Fibroblast of skin of abdomen (primary cell): Measurements from ENCODE around the gene TLR9.
A peak's percentile ranks its signal among the peaks of the same experiment; 100 is the strongest.

Experiments
- DNase-seq: peaks from one replicate; pipeline ENCODE4 v3.0.0-alpha.2; 2013

The TLR9 gene

DNA sequence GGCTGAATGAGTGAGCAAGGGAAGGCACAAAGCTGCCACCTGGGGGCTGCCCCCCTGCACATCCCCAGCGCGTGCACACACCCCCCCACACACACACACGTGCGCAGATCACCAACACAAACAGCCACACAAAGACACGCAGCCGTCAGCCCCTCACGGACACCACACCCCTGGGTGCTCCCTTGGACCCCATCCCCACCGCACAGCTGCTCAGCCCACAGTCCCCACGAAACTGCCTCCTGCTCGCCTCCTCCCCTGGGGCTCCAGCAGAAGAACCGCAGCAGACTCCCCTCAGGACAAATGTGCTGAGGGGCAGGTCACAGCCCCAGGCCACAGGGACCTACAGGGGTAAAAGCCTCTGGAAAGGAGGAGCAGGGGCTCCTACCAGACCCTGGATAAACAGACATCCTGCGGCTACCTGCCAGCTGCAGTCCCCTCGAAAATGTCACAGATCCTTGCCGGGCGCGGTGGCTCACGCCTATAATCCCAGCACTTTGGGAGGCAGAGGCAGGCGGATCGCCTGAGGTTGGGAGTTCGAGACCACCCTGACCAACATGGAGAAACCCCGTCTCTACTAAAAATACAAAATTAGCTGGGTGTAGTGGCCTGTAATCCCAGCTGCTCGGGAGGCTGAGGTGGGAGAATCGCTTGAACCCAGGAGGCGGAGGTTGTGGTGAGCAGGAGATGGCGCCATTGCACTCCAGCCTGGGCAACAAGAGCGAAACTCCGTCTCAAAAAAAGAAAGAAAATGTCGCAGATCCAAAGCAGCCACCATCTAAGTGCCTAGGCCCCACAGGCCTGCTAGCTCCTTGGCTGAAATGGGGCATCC lies 7.0 kb upstream of the TLR9 start:
- no peak for DNase-seq

DNA sequence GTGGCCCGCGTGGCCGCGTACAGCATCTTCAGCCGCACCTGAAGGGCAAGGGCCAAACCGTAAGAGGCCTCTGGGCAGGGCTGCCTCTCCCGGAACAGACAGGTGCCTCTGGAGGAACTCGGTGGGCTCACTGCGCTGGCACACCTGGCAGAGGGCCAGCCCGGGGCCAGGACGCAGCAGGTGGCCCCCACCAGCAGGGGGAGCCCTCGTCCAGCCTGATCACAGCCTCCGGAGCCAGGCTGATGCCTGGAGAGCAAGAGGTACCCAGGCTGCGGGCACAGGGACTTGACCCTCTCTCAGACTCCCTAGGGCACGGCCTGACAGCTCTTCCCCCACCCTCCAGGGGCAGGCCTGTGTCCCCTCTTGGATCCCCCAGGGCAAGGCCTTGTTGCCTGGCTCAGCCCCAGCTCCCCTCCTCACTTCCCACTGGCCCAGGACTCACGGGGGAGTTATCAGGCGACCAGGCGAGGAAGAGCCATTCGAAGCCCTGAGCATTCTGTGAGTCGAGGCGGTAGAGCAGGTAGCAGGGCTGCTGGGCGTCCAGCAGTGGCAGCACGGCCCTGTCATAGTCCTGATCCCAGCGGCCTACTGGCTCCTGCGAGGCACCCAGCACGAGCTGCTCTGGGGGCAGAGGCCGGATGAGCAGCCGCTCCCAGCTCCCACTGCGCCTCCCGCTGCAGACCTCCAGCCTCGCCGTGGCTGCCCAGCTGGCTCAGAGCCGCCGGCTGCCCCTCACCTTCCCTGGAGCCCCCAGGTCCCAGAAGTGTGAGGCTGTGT lies 6.2 kb upstream of the TLR9 start:
- peak; percentile 35 for DNase-seq

DNA sequence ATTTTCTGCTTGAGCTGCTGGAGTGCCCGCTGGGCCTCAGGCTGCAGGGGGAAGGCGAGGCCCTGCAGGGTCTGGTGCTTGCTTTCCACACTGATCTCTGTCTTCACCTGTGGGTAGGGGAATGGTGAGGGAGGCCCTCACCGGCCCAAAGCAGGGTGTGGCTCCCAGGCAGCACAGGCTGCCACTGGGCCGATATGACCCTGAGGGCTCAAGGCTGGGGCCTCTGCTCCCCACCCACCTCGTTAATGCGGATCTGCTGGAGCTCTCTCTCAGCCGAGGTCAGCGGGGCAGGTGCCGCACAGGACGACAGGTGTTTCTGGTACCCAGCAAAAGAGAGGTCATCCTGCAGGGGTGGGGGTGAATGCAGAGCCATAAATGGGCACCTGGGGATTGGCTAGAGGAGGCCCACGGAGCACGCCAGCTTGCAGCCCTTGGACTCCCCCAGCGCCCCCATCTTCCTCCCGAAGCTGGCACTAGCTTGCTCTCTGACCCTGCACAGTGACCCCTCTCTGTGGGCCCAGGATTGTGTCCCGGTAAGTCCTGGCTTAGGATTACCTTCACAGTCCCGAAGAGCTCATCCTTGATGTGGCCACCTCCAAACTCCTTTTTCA lies 5.5 kb upstream of the TLR9 start:
- DNase-seq = no peak

DNA sequence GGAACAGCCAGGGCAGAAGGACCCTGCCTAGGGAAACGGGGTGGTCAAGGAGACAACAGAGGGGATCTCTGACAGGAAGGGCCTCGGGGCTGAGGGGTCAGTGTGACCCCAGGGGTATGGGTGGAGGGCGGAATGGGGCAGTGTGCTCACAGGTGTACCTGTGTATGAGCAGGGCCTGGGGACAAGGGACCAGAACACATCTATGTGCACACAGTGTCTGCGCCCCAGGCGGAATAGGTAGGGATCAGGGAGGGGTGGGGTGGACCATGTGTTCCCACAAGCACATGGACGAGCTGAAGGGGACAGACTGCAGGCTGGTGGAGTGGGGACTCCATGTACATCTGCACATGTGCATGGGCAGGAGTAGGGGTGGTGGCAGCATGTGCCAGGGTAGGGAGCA lies 5.0 kb upstream of the TLR9 start:
- no peak for DNase-seq

DNA sequence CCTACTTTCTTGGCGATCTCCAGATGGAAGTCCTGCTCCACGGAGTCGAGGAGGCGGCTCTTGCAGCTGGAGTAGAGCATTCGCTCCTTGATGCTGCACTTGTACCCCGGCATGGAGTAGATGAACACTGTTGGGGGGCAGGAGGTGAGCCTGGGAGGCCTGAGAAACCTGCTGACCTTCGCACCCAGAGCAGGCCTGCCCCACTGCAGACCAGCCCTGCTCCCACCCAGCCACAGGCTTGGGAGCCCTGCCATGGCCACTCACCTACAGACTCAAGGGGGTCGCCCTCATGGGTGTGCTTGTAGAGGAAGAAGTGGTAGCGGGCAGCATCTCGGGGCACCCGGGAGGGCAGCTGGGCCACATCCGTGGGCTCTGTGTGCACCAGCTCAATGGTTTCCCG lies 4.2 kb upstream of the TLR9 start:
- no peak for DNase-seq

DNA sequence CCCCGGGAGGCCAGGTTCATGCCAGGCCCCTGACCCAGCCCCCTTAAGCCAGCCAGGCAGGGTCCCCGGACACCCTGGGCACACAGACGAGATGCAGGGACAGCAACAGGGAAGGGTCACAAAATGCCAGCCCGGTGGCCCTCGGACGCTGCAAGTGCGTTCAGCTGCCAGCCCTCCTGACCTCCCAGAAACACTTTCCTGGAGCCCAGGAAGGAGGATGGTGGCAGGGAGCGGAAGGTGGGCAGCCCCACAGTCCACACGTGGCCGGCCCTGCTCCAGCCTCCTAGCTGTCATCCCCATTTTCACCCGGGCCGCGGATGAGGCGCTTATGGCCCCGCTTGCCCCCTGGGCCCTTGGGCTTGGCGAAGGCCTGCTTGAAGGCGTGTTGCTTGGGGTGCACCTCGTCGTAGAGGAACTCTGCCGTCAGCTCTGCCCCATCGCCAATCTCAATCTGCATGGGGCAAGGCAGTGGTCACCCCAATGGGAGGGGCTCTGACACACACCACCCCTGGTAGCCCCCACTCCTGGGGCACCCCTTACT lies 3.4 kb upstream of the TLR9 start:
- DNase-seq = no peak

DNA sequence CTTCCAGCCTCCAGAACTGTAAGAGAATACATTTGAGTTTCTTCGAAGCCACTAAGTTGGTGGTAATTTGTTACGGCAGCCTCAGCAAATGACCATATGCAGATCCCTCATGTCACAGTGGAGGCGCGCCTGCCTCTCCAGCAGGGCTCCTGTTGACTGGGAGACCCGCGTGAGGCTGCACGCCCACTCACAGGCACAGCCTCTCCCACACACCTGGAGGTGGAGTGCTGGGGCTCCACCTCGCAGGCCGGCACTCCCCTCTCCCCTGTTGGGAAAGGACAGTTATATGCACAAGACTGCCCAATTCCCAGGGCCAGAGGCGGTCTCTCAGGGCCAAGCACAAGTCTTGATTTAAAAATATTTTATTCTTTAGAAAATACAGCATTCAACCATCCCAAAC lies 2.8 kb upstream of the TLR9 start:
- DNase-seq = no peak

DNA sequence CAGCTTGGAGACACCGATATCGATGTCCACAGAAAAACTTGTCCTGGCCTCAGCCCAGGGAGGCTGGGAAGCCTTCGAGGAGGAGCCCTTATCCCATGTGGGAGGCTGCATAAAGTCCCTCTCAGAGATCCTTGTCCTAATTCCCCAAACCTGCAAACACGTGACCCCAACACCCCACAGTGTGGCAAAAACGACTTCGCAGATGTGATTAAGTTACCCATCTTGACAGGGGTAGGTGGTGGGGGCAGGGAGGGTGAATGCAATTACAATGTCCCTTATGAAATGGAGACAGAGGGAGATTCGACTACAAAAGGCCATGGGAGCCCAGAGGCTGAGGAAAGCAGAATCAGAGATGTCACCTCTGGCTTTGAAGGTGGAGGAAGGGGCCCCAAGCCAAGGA lies 2.3 kb upstream of the TLR9 start:
- DNase-seq = no peak

DNA sequence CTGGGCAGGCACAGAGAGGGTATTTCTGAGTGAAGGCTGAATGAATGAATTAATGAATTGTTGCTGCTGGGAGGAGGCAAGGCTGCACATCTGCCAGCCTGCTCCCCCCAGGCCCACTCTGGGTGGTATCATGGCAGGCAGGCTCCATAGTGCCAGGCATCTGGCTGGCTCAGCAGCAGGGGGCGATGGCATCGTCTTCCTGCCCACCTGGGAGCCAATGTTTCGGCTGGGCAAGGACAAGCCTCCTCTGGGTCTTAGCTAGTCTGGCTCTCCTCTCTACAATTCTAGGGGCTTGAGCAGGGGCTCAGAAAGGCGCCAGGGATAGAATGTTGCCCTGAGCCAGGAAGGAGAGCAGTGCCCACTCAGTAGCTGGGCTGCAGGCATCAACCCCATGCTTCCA lies 1.7 kb upstream of the TLR9 start:
- DNase-seq = no peak

DNA sequence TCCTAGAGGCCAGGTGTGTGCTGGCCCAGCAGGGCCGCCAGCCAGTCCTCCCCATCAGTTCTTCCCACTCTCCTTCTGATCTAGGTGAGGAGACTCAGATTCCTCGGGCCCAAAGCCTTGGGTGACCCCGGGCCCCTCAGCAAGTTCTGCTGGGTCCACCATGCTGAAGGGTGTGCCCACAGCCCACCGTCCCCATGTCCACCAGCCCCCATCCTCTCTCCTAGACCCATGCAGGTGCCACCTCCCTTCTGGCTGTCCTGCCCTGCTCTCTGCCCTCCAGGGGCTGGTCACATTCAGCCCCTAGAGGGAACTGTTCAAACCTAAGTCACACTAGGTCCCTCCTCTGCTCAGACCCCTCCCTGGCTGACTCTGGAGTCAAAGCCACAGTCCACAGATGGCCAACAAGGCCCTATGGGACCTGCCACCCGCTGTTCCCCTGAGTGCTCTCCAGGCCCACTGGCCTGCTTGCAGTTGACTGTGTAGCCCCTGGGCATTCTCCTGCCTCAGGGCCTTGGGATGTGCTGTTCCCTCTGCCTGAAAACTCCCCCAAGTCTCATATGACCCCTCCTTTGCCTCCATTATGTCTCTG lies 878 bp upstream of the TLR9 start:
- no peak for DNase-seq

DNA sequence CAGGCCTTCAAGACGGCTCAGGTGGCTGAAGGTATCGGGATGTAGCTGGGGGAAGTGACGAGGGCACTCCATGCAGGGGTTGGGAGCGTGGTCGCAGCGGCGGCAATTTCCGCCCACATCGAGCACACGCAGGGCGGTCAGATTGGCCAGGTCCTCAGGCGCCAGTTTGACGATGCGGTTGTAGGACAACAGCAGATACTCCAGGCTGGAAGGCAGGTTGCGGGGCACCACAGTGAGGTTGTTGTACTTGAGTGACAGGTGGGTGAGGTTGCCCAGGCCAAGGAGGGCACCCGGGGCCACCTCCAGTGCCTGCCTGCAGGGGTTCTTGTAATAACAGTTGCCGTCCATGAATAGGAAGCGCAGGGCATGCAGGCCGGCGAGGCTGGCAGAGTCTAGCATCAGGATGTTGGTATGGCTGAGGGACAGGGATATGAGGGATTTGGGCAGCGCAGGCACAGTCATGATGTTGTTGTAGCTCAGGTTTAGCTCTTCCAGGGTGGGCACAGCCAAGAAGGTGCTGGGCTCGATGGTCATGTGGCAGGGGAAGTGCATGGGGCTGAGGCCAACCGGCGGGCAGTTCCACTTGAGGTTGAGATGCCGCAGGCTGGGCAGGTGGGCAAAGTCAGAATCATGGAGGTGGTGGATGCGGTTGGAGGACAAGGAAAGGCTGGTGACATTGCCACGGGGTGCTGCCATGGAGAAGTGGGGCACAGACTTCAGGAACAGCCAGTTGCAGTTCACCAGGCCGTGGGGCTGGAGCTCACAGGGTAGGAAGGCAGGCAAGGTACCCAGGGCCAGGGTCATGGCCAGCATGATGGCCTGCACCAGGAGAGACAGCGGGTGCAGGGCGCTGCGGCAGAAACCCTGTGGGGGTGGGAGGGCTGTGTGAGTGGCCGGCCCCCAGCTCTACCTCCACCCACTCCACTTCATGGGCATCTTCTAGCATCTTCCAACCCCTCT lies 1.7 kb downstream of the TLR9 start:
- DNase-seq = no peak

DNA sequence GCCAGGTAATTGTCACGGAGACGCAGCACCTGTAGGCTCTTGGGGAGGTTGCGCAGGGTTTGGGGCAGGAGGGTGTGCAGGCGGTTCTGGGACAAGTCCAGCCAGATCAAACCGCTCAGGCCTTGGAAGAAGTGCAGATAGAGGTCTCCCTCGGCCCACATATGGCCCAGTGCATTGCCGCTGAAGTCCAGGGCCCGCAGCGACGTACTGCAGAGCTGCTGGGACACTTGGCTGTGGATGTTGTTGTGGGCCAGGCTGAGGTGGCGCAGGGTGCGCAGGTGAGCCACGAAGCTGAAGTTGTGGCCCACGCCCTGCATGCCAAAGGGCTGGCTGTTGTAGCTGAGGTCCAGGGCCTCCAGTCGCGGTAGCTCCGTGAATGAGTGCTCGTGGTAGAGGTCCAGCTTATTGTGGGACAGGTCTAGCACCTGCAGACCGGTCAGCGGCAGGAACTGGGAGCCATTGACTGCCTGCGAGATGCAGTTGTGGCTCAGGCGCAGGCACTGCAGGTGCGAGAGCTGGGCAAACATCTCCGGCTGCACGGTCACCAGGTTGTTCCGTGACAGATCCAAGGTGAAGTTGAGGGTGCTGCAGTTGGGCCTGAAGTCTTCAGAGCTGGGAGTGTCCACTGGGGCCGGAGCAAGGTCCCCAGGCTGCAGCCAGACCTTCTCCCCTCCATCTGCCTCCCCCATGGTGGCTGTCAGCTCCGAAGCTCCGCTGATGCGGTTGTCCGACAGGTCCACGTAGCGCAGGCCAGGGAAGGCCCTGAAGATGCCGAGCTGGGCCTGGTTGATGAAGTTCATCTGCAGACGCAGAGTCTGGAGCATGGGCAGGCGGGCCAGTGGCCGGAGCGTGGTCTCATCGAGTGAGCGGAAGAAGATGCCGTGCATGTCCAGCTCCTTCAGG lies 2.9 kb downstream of the TLR9 start:
- DNase-seq = no peak

DNA sequence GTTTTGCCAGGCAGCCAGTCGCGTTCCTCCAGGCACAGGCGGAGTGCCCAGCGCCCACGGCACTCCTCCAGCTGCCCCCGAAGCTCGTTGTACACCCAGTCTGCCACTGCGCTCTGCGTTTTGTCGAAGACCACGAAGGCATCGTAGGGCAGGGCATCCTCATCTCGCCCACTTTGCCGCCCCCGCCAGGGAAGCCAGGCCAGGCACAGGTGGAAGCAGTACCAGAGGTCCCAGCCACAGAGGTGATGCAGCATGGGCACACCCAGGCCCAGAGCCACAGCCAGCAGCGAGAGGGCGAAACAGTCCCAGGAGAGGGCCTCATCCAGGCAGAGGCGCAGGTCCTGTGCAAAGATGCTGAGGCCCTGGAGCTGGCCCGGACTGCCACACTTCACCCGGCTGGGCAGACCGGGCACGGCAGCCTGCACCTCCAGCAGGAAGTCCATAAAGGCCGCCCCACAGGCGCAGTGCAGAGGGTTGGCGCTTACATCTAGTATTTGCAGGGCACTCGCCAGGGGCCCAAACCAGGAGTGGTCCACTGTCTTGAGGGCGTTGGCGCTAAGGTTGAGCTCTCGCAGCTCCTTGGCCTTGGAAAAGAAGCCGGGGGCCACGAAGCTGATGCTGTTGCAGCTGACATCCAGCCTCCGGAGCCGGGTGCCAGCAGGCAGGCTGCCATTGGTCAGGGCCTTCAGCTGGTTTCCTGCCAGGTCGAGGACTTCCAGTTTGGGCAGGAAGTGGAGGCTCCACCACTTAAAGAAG lies 3.7 kb downstream of the TLR9 start:
- DNase-seq = no peak

DNA sequence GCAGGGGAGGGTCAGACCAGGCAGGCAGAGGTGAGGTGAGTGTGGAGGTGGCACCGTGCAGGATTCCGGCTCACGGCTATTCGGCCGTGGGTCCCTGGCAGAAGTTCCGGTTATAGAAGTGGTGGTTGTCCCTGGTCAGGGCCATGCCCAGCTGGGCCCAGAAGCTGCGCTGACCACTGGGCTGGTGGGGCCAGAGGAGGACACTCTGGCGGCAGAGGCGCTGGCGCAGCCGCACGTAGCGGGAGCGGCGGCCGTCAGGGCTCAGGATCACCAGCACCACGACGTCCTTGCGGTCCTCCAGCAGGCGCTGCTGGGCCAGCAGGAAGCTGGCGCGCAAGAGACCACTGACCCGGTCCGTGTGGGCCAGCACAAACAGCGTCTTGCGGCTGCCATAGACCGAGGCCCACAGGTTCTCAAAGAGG lies 4.3 kb downstream of the TLR9 start:
- DNase-seq = no peak

DNA sequence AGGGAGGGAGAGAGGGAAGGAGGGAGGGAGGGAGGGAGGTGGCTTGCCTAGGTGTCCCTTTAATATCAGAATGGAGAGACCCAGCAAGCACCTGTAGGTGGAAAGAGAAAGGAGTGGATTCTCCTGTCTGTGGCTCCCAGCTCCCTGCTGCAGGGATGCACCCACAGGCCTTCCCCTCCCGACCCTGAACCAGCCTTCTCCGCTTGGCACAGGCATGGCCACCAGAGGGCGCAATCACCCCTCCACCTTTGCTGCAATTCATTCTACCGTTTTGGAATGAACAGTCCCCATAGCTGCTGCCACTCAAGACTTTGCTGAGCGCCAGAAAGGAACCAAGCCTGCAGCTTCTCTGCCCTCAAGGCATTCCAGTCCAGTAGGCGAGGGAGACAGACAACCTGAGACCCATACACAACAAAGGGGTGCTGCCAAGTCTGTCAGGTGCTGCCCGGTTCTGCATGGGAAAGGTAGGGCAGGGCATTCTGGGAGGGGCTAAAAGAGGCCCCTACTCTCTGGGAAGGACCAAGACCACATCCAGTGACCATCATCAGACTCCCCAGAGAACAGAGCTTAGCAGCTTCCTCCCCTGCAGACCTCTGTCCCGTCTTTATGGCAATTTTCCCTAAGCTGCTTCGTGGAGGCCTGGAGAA lies 4.9 kb downstream of the TLR9 start:
- DNase-seq = peak; percentile 64

DNA sequence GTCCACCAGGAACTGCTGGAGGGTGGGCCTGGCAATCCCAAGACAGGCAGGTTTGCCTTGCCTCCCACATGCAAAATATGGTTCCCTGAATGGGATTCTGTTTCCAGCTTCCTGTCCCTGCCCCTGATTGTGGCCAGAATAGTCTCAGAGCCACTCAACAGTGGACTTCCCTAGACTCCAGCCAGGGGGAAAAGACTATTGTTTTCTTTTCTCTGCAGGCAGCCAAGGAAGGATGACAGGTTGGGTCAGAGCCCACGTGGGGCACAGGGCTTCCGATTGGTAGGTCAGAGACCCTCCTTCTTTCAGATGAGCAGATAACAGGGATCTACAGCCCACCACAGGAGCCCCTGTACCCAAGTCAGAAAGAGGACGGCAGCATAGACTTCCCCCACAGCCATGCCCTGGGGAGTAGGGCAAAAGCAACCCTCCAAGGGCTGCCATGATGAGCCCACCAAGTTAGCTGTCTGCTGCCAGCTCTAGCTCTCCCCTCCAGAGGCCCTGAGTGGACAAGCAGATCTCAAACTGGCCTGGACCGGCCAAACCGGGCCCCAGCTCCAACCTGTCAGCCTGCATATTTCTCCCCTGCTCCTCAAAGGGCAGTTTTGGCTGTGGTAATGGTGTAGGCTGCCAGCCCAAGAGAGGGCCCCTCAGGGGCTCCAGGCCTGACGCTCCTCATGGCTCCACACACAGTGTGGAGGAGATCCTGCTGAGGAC lies 6.4 kb downstream of the TLR9 start:
- no peak for DNase-seq

DNA sequence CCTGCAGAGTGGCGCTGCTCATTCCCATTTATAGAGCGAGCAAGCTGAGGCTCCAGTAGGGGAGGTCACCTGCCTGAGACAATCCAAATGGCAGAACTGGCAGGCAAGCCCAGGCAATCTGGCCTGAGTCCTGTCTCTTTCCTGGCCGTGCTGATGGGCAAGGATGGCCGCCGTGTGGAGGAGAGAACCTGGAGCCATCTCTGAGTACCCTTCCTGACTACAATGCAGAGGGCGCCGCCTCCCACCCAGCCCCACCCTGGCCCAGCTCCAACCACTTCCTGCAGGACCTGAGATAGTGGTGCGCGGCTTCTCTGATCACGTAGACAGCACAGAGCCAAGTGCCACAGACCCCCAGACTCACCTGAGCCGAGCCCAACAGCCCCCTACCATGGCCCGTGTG lies 7.0 kb downstream of the TLR9 start:
- DNase-seq = no peak

DNA sequence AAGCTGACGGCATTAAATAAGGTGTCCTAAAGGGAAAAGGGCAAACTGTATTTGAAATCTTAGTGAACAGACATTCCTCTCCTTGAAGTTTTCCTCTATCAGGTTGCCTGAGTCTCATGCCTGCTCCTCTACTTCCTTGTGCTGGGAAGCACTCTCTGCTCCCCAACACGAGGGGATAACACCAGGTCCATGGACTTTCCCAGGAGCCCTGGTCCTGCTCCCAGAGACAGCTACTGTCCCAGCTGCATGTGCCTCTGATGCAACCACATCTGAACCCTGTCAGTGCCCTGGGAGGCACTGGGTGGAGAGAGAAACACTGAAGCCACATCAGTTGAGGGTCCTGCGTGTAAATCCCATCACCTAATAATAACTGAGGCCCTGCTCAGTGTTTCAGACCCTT lies 7.4 kb downstream of the TLR9 start:
- no peak for DNase-seq

DNA sequence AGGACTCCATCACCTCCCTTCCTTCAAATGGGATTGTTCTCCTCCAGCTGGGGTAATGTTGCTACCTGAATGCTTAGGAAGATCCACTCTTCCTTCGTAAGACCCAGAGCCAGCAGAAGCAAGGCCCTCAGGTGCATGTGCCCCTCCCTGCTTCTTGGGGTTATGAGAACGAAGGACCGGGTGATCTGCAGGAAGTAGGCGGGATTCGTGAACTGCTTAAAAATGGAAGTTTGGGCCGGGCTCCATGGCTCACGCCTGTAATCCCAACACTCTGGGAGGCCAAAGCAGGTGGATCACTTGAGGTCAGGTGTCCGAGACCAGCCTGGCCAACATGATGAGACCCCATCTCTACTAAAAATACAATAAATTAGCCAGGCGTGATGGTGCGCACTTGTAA lies 8.0 kb downstream of the TLR9 start:
- DNase-seq = no peak
